ENCODE results near the gene TEX19. TPM values are rescaled to one million over a fixed set of nuclear protein-coding genes. Genes with fewer than 3 reads are reported as not detected.
"Not testable (repeated sequence)": the region's sequence is repeated elsewhere in the genome, so short reads cannot be mapped to it uniquely, and the experiment has no call there.

TEX19 gene
- total and polyA plus RNA-seq, 2 of the 8 experiments (the other 6 are each of a cell fraction or from before 2014, with no cell fraction given): 0.54 to 0.80 TPM

DNA sequence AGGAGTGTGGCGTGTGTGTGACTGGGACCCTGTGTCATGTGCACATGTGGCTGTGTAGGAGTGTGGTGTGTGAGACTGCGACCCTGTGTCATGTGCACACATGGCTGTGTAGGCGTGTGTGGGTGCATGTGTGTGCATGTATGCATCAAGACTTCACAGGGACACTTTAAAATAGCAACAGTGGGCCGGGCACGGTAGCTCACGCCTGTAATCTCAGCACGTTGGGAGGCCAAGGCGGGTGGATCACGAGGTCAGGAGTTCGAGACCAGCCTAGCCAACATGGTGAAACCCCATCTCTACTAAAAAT, 22.6 kb downstream of the TEX19 start:
- Histone ChIP-seq H2BK12ac (ENCODE audit: low read depth, low read length) (peak overlapping the region; percentile 80; the same call in 1 of the 2 replicates), H3K23ac (ENCODE audit: insufficient read length) (peak overlapping the region; percentile 70), H2AK5ac (ENCODE audit: low read depth, low read length) (peak overlapping the region; percentile 97; the same call in 1 of the 2 replicates)
- not testable (repeated sequence) for H2BK20ac ChIP-seq (ENCODE audit: low read length); H4K91ac ChIP-seq (replicated peaks; ENCODE audit: insufficient read length, low read length); H3K9me3 ChIP-seq (ENCODE audit: insufficient read depth in 2 of 2, low read depth in 1 of 2, low read length in 1 of 2); H2AFZ ChIP-seq (ENCODE audit: low read length); H3K79me2 ChIP-seq (ENCODE audit: control insufficient read depth in 1 of 2, insufficient read depth in 2 of 2, low read length in 2 of 2); H3K4me1 ChIP-seq (replicated peaks in 1 of 4; ENCODE audit: control insufficient read depth in 3 of 4, insufficient read depth in 4 of 4, low read length in 3 of 4); H4K20me1 ChIP-seq (replicated peaks in 1 of 2; ENCODE audit: control insufficient read depth in 1 of 2, insufficient read depth in 2 of 2, low read length in 2 of 2); H3K56ac ChIP-seq (replicated peaks; ENCODE audit: insufficient read length, low read depth, low read length); H3K27me3 ChIP-seq (replicated peaks in 1 of 4; ENCODE audit: control insufficient read depth in 3 of 4, extremely low read depth in 1 of 4, insufficient read depth in 3 of 4, low read length in 3 of 4); H3K4me2 ChIP-seq (ENCODE audit: insufficient read depth in 1 of 2, low read depth in 2 of 2, low read length in 2 of 2); H3K27ac ChIP-seq (ENCODE audit: low read depth, low read length); DNase-seq (ENCODE audit: low read depth in 1 of 2, low spot score in 2 of 2); H3K36me3 ChIP-seq (ENCODE audit: control insufficient read depth in 2 of 4, insufficient read depth in 4 of 4, low read length in 3 of 4); H2BK120ac ChIP-seq (replicated peaks; ENCODE audit: low read depth, low read length); H2BK5ac ChIP-seq (ENCODE audit: low read depth, low read length); H3K79me1 ChIP-seq (ENCODE audit: low read depth, low read length); H3K23me2 ChIP-seq (ENCODE audit: low read depth, low read length); FAIRE-seq; H2BK15ac ChIP-seq (ENCODE audit: low read length); H4K8ac ChIP-seq (ENCODE audit: extremely low read depth, insufficient read depth, low read length); H3K4me3 ChIP-seq (ENCODE audit: extremely low read depth in 1 of 4, insufficient read depth in 2 of 4, low read depth in 3 of 4, low read length in 4 of 4); H3K9ac ChIP-seq (replicated peaks in 1 of 4; ENCODE audit: extremely low read depth in 1 of 4, low read depth in 3 of 4, low read length in 3 of 4); H4K5ac ChIP-seq (ENCODE audit: insufficient read length, low read depth, low read length); H3K18ac ChIP-seq (ENCODE audit: extremely low read depth, low read length); H3K4ac ChIP-seq (replicated peaks; ENCODE audit: insufficient read length, low read depth, low read length); H3K14ac ChIP-seq (ENCODE audit: insufficient read length)
- 77% methylated on average over 10 of the region's 10 CpGs; no CpG with 5 or more reads in 1 of the 2 experiments for WGBS, 2 experiments (ENCODE audit: extremely low coverage in 1 of 2, insufficient coverage in 1 of 2, insufficient read length in 1 of 2, insufficient replicate concordance in 2 of 2, low coverage in 1 of 2, low lambda C conversion rate in 2 of 2, missing lambda C conversion rate in 1 of 2)
- ChIA-PET POLR2A (ENCODE audit: partially characterized antibody) (interaction anchor here (0.6 to 1.7 kb wide), 2 partner anchors 13 to 159 kb away, joined by 3 read pairs; no protein-coding TSS in a partner anchor), CTCF (ENCODE audit: partially characterized antibody) (interaction anchor here (1.3 kb wide), 1 partner anchor 11 kb away, joined by 3 read pairs; no protein-coding TSS in a partner anchor)

- CTCF ChIA-PET (ENCODE audit: partially characterized antibody): interaction anchor here (1.1 kb wide), 1 partner anchor 32 kb away, joined by 3 read pairs; no protein-coding TSS in a partner anchor
- not testable (repeated sequence) for FAIRE-seq; H2BK20ac ChIP-seq (ENCODE audit: low read length); H3K18ac ChIP-seq (ENCODE audit: extremely low read depth, low read length); H4K91ac ChIP-seq (replicated peaks; ENCODE audit: insufficient read length, low read length); H2BK5ac ChIP-seq (ENCODE audit: low read depth, low read length); H3K14ac ChIP-seq (ENCODE audit: insufficient read length); H3K27ac ChIP-seq (ENCODE audit: low read depth, low read length); H3K23ac ChIP-seq (ENCODE audit: insufficient read length); H3K4me3 ChIP-seq (ENCODE audit: extremely low read depth in 1 of 4, insufficient read depth in 2 of 4, low read depth in 3 of 4, low read length in 4 of 4); H3K4ac ChIP-seq (replicated peaks; ENCODE audit: insufficient read length, low read depth, low read length); H4K20me1 ChIP-seq (replicated peaks in 1 of 2; ENCODE audit: control insufficient read depth in 1 of 2, insufficient read depth in 2 of 2, low read length in 2 of 2); H3K9me3 ChIP-seq (ENCODE audit: insufficient read depth in 2 of 2, low read depth in 1 of 2, low read length in 1 of 2); H3K36me3 ChIP-seq (ENCODE audit: control insufficient read depth in 2 of 4, insufficient read depth in 4 of 4, low read length in 3 of 4); H3K4me2 ChIP-seq (ENCODE audit: insufficient read depth in 1 of 2, low read depth in 2 of 2, low read length in 2 of 2); H3K79me1 ChIP-seq (ENCODE audit: low read depth, low read length); H3K56ac ChIP-seq (replicated peaks; ENCODE audit: insufficient read length, low read depth, low read length); H3K79me2 ChIP-seq (ENCODE audit: control insufficient read depth in 1 of 2, insufficient read depth in 2 of 2, low read length in 2 of 2); H3K4me1 ChIP-seq (replicated peaks in 1 of 4; ENCODE audit: control insufficient read depth in 3 of 4, insufficient read depth in 4 of 4, low read length in 3 of 4); H4K8ac ChIP-seq (ENCODE audit: extremely low read depth, insufficient read depth, low read length); H4K5ac ChIP-seq (ENCODE audit: insufficient read length, low read depth, low read length); DNase-seq (ENCODE audit: low read depth in 1 of 2, low spot score in 2 of 2); H2AFZ ChIP-seq (ENCODE audit: low read length); H2BK120ac ChIP-seq (replicated peaks; ENCODE audit: low read depth, low read length); H3K23me2 ChIP-seq (ENCODE audit: low read depth, low read length); H2AK5ac ChIP-seq (ENCODE audit: low read depth, low read length); H2BK15ac ChIP-seq (ENCODE audit: low read length); H3K9ac ChIP-seq (replicated peaks in 1 of 4; ENCODE audit: extremely low read depth in 1 of 4, low read depth in 3 of 4, low read length in 3 of 4); H3K27me3 ChIP-seq (replicated peaks in 1 of 4; ENCODE audit: control insufficient read depth in 3 of 4, extremely low read depth in 1 of 4, insufficient read depth in 3 of 4, low read length in 3 of 4); H2BK12ac ChIP-seq (ENCODE audit: low read depth, low read length)
- WGBS, 2 experiments (ENCODE audit: extremely low coverage in 1 of 2, insufficient coverage in 1 of 2, insufficient read length in 1 of 2, insufficient replicate concordance in 2 of 2, low coverage in 1 of 2, low lambda C conversion rate in 2 of 2, missing lambda C conversion rate in 1 of 2): 75% methylated on average over 16 of the region's 21 CpGs; no CpG with 5 or more reads in 1 of the 2 experiments
- POLR2A ChIA-PET (ENCODE audit: partially characterized antibody): interaction anchor here (1.1 to 2.9 kb wide), 3 partner anchors 7 to 42 kb away, joined by 3 to 14 read pairs (median 3); no protein-coding TSS in a partner anchor
Observed at GRCh38 chr17:82382220-82382932, 23.3 kb downstream of the TEX19 start.
